ENCODE data around the gene KRT34.

Gene KRT34

GRCh38 chr17:41340494-41340893, 41.6 kb downstream of the KRT34 start:
- no peak for TF ChIP-seq SNAI2 (CRISPR knock-in tag; IDR thresholded peaks at IDR 0.05)
- TF ChIP-seq ESRRG (CRISPR knock-in tag; IDR thresholded peaks at IDR 0.05), result no peak
- no peak for TF ChIP-seq PPARA (CRISPR knock-in tag; IDR thresholded peaks at IDR 0.05; ENCODE audit: borderline replicate concordance)
- TF ChIP-seq CREB5 (CRISPR knock-in tag; IDR thresholded peaks at IDR 0.05; ENCODE audit: low read depth), result no peak
- no peak for TF ChIP-seq POU6F1 (CRISPR knock-in tag; IDR thresholded peaks at IDR 0.05; ENCODE audit: borderline replicate concordance, low read depth)
- TF ChIP-seq ZNF8 (CRISPR knock-in tag; IDR thresholded peaks at IDR 0.05), result no peak
- TF ChIP-seq ZFP3 (CRISPR knock-in tag; IDR thresholded peaks at IDR 0.05), result no peak
- ATAC-seq, result no peak

- ATAC-seq, result no peak
These were observed 42.4 kb downstream of the KRT34 start for GRCh38 chr17:41339571-41340172.

More at GRCh38 chr17:41339571-41340172, 42.4 kb downstream of the KRT34 start:
- TF ChIP-seq ISL1 (CRISPR knock-in tag; IDR thresholded peaks at IDR 0.05) (no peak), CSRNP3 (CRISPR knock-in tag; IDR thresholded peaks at IDR 0.05) (no peak), BACH2 (CRISPR knock-in tag; IDR thresholded peaks at IDR 0.05; ENCODE audit: borderline replicate concordance) (no peak), POU6F1 (CRISPR knock-in tag; IDR thresholded peaks at IDR 0.05; ENCODE audit: borderline replicate concordance, low read depth) (no peak), GLIS3 (CRISPR knock-in tag; IDR thresholded peaks at IDR 0.05) (no peak), PATZ1 (CRISPR knock-in tag; IDR thresholded peaks at IDR 0.05; ENCODE audit: borderline replicate concordance) (no peak), TSHZ2 (CRISPR knock-in tag; IDR thresholded peaks at IDR 0.05) (no peak), TCF4 (CRISPR knock-in tag; IDR thresholded peaks at IDR 0.05; ENCODE audit: borderline replicate concordance) (no peak), ZFP30 (CRISPR knock-in tag; IDR thresholded peaks at IDR 0.05) (no peak), RARB (CRISPR knock-in tag; IDR thresholded peaks at IDR 0.05) (no peak), ESRRG (CRISPR knock-in tag; IDR thresholded peaks at IDR 0.05) (no peak), OSR1 (CRISPR knock-in tag; IDR thresholded peaks at IDR 0.05) (no peak), CSDC2 (CRISPR knock-in tag; IDR thresholded peaks at IDR 0.05) (no peak), SNAI2 (CRISPR knock-in tag; IDR thresholded peaks at IDR 0.05) (no peak), PPARA (CRISPR knock-in tag; IDR thresholded peaks at IDR 0.05; ENCODE audit: borderline replicate concordance) (no peak)

Data from SK-N-SH treated with all-trans-retinoic acid at 6 μM for 48 hours (cell line).